ENCODE data around the gene PSMG3.

PSMG3 gene

GRCh38 chr7:1580422-1581030 lies 10.7 kb upstream of the PSMG3 start:
- no peak for DNase-seq (ENCODE audit: low read depth, low spot score)

GRCh38 chr7:1579481-1580421 lies 9.9 kb upstream of the PSMG3 start:
- peak; percentile 89 for DNase-seq (ENCODE audit: low read depth, low spot score)

- no peak for DNase-seq (ENCODE audit: low read depth, low spot score)
Observed at GRCh38 chr7:1578513-1578912, 8.7 kb upstream of the PSMG3 start.

- DNase-seq (ENCODE audit: low read depth, low spot score) = peak; percentile 81
Observed at GRCh38 chr7:1576521-1577253, 6.9 kb upstream of the PSMG3 start.

DNA sequence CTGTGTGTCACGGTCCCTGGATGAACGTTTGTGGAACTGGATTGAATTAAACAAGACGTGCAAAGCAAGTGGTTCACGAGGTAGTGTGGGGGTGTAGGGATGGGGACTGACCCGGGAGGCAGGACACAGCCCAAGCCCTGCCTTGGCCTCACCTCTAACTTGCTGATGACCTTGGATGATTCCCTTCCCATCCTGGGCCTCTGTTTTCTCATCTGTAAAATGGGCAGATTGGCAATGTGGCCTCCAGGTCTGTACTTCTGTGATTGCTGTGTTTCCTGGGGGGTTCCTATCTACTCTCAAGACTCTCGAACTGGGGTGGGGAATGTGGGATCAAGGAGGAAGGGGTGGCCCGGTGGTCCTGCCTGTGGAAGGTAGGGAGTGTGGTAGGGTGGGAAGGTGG lies 6.0 kb upstream of the PSMG3 start:
- DNase-seq (ENCODE audit: low read depth, low spot score) = no peak

DNA sequence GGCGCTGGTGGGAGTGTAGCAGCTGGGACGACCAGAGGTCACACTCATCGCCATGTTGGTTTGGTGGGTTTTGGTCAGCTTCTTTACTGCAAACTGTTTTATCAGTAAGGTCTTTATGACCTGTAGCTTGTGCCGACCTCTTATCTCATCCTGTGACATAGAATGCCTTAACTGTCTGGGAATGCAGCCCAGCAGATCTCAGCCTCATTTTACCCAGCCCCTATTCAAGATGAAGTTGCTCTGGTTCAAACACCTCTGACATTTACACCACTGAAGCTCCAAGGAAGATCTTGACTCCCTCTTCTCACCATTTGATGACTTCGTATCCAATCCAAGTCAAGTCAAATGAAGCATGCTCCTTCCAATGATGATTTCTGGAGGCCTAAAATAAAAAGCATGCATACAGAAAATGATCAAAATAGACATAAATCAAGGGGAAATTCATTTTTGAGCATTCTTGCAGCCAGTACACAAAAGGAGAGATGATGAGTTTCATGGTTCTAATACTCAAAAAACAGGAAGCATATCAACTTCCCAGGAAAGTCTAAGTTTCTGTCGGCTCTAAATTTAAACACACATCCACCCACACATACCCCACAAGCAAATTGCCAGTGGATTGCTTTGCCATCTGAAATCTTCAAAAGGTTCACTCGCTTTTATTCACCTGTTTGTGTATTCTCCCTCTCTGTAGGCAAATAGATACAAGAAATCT lies 2.4 kb upstream of the PSMG3 start:
- DNase-seq (ENCODE audit: low read depth, low spot score) = no peak

DNA sequence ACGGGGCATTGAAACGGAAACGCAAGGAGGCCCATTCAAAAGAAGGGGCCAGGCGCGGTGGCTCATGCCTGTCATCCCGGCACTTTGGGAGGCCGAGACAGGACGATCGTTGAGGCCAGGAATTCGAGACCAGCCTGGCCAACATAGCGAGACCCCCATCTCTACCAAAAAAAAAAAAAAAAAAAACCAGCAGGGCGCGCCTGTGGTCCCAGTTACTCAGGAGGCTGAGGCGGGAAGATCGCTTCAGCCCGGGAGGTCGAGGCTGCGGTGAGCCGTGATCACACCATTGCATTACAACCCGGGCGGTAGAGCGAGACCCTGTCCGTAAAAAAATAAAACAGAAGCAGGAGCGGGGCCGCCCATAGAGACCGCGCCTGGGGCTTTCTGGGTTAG lies 396 bp downstream of the PSMG3 start:
- DNase-seq (ENCODE audit: low read depth, low spot score) = no peak

- no peak for DNase-seq (ENCODE audit: low read depth, low spot score)
Observed at GRCh38 chr7:1569016-1569415, 816 bp downstream of the PSMG3 start.

- peak; percentile 71 for DNase-seq (ENCODE audit: low read depth, low spot score)
Observed at GRCh38 chr7:1567896-1568510, 1.8 kb downstream of the PSMG3 start.

DNA sequence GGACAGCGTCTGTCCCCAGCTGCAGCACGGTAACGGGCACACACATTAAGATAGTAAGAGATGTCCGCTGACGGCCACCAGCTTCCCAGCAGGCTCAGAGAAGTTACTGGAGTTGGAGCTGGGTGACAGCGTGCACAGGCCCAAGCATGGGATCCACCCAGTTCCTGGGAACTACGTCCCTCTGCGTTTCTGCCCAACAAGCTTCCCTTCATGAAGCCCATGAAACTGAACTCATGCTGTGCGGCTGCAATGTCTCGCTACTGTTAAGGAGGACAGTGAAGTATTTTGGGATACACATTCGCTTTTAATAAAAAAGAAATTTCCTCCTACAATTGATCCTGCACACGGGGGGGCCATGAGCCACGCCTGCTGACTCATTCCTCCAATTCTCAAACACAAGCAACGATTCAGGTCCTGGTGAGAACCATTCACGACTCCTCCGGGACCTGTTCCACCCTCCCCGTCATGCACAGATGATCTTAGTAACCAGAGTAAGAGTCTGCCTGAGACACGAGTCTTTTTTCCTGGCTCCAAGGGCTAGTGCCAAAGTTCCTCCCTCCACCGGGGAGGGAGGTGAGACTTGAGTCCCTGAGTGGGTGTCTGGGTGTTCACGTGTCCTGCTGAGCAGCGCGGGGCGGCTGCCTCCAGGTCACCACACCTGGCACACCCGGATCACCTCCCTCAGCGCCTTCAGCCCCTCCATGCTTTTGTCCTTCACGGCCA lies 2.6 kb downstream of the PSMG3 start:
- peak; percentile 63 for DNase-seq (ENCODE audit: low read depth, low spot score)

GRCh38 chr7:1566687-1567048 lies 3.2 kb downstream of the PSMG3 start:
- DNase-seq (ENCODE audit: low read depth, low spot score) = no peak

DNA sequence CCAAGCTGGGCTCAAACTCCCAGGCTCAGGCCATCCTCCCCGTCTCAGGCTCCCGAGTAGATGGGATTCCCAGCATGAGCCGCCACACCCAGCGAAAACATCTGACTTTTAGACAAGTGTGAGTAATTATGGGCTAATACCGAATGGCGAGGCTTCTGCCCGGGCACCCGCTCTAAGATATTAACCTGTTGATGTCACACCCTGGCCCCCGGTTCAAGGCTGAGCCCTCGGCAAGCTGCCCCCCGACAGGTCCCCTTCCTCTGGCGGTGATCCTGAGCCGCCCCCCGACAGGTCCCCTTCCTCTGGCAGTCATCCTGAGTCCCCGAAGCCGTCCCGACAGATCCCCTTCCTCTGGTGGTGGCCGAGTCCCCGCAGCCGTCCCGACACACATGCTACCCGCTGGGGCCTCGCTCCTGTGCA lies 5.2 kb downstream of the PSMG3 start:
- no peak for DNase-seq (ENCODE audit: low read depth, low spot score)

- no peak for DNase-seq (ENCODE audit: low read depth, low spot score)
Observed at GRCh38 chr7:1563981-1564602, 5.7 kb downstream of the PSMG3 start.

GRCh38 chr7:1562597-1563051 lies 7.2 kb downstream of the PSMG3 start:
- no peak for DNase-seq (ENCODE audit: low read depth, low spot score)

GRCh38 chr7:1562116-1562515 lies 7.7 kb downstream of the PSMG3 start:
- DNase-seq (ENCODE audit: low read depth, low spot score) = no peak

DNA sequence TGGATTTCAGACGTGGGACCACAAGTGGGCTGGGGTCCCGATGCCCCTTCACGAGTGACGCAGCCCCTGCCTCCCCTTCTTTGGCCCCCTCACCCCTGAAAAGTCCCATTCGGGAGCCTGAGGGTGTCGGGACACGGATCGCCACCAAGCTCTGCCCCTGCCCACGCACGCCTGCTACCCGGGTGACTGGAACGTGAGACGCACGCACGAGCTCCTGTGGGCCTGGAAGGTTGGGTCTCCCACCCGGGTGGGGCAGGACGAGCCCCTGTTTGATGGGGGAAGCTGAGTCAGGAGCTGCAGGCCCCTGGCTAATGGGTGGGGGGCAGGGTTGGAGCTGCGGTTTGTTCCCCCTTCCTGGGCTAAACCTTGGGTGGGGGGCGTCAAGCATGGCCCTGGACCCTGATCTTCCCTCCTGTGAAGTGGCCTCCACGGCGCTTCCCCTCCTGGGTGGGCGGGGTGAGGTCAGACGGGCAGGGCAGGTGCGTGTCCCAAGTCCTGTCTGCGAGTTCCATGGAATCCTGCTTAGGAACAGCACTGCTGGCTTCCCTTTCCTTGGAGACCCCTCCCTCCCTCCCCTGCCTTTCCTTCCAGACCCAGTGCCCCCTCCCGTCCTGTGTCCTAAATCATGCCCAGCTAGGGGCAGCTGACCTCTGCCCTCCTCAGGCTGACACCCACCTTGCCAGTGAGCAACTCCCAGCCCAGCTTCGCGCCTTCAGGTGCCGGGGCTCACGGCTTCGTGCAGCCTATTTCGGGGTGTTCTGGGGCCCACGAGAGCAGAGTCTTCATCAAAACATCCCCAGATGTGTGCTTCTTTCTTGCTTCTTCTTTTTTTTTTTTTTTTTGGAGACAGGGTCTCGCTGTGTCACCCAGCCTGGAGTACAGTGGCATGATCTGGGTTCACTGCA lies 8.5 kb downstream of the PSMG3 start:
- DNase-seq (ENCODE audit: low read depth, low spot score) = no peak

DNA sequence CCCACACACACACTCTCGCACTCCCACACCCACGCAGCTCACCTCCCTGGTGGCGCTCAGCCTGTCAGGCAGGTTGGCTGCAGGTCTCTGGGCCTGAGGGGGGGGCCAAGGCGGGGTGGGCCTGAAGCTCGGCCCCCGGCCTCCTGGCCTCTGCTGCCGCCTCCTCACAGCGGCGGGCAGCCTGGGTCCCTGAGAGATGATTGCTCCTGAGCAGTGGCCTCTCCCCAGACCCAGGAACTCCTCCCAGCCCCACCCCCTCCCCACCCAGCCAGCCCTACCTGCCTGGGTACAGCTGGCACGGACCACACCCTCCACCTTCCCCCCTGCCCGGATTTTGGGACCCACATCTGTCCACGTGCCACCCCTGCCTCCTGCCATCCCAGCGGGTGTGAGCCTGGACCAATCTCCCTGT lies 9.2 kb downstream of the PSMG3 start:
- no peak for DNase-seq (ENCODE audit: low read depth, low spot score)

DNA sequence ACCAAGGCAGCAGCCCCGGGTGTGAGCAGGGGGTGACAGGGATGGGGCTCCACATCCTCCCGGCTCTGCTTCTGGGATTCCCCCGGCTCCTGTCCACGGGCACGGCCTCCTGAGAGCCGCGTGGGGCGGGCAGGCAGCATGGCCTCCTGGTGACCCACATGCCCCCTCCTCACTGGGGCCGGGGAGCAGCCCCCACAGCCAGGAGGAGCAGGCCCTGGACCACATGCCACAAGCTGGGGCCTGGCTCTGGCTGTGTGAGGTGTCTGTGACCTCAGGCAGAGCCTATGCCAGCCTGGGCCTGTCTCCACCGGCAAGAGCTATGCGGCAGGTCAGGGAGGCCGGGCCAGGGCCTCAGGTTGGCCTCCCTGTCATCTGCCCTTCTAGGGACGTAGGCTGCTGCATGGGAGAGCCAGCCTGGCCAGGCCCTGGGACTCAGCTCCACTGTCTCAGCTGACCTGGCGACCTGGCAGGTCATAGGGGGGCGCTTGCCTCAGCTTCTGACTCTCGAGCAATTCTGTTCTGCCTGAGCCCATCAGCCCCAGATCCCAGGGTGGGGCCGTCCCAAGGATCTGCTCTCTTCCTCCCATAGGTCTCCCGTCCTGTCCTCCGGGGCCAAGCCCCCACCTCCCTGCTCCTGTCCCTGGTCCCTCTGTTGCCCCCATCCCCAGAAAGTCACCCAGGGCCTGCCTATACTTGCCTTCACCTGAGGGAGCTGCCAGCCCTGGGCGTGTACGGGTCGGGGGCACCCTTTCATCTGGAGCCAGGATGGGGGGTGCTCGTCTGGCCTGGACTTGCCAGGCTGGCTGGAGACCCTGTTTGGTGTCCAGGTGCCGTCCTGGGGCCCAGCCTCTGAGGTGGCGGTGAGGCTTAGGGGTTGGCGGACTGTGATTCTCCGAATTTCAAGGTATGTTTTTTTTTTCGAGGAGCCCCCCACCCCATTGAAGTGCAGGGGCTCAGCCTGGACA lies 9.9 kb downstream of the PSMG3 start:
- DNase-seq (ENCODE audit: low read depth, low spot score) = no peak

Measured in ELF-1 (cell line).